GM23338 (cell line): ENCODE data around the gene TBCD.
A peak's percentile ranks its signal among the peaks of the same experiment; 100 is the strongest.

Experiments used
- CREB1 ChIP-seq: fragments of 250-450 bp; sonication (Bioruptor Pico); IDR thresholded peaks from 2 replicates; pipeline ENCODE4 v1.5.0; 2020; ENCODE audit warnings: low read depth, mild to moderate bottlenecking, moderate library complexity
- EZH2 ChIP-seq: fragments of 200-600 bp; sonication (generic); IDR thresholded peaks from one replicate; pipeline ENCODE4 v1.8.0; 2017; ENCODE audit warnings: antibody characterized with exemption, mild to moderate bottlenecking, low read depth; ENCODE audit not compliant: unreplicated experiment
- EZH2phosphoT487 ChIP-seq: fragments of 200-600 bp; sonication (generic); IDR thresholded peaks from one replicate; pipeline ENCODE4 v1.8.1; 2018; ENCODE audit warnings: antibody characterized with exemption; ENCODE audit not compliant: unreplicated experiment
- JUNB ChIP-seq: IDR thresholded peaks from one replicate; pipeline ENCODE4 v1.6.1; 2016; ENCODE audit warnings: antibody characterized with exemption; ENCODE audit not compliant: unreplicated experiment
- POLR2AphosphoS5 ChIP-seq: IDR thresholded peaks from 2 replicates; pipeline ENCODE4 v1.6.1; 2016; ENCODE audit warnings: antibody characterized with exemption, low read depth
- ZNF331 ChIP-seq: fragments of 250-450 bp; sonication (Bioruptor Pico); IDR thresholded peaks from 2 replicates; pipeline ENCODE4 v1.5.0; 2020; ENCODE audit warnings: low read depth, mild to moderate bottlenecking, moderate library complexity
- TF ChIP-seq, protein P1 (sequence below), 2 experiments: fragments of 200-600 bp in 1 of 2; sonication (generic) in 1 of 2; conservative IDR thresholded peaks; 2 replicates each; pipeline versions ENCODE4 v1.5.1 to v1.6.1; 2016 to 2017; ENCODE audit warnings: antibody characterized with exemption in 2 of 2, low read depth in 2 of 2, mild to moderate bottlenecking in 2 of 2, moderate library complexity in 1 of 2
- TF ChIP-seq, protein P2 (sequence below): IDR thresholded peaks from one replicate; pipeline ENCODE4 v1.6.1; 2018; ENCODE audit warnings: antibody characterized with exemption; ENCODE audit not compliant: unreplicated experiment
- TF ChIP-seq, protein P3 (sequence below): IDR thresholded peaks from 2 replicates; pipeline ENCODE4 v1.6.1; 2016; ENCODE audit warnings: antibody characterized with exemption

- TF ChIP-seq, protein P1, sequence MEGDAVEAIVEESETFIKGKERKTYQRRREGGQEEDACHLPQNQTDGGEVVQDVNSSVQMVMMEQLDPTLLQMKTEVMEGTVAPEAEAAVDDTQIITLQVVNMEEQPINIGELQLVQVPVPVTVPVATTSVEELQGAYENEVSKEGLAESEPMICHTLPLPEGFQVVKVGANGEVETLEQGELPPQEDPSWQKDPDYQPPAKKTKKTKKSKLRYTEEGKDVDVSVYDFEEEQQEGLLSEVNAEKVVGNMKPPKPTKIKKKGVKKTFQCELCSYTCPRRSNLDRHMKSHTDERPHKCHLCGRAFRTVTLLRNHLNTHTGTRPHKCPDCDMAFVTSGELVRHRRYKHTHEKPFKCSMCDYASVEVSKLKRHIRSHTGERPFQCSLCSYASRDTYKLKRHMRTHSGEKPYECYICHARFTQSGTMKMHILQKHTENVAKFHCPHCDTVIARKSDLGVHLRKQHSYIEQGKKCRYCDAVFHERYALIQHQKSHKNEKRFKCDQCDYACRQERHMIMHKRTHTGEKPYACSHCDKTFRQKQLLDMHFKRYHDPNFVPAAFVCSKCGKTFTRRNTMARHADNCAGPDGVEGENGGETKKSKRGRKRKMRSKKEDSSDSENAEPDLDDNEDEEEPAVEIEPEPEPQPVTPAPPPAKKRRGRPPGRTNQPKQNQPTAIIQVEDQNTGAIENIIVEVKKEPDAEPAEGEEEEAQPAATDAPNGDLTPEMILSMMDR (conservative IDR thresholded peaks at IDR 0.05; ENCODE audit: low read depth in 2 of 2): no peak
- TF ChIP-seq POLR2AphosphoS5: peak; percentile 74
- TF ChIP-seq JUNB: no peak
- TF ChIP-seq, protein P2, sequence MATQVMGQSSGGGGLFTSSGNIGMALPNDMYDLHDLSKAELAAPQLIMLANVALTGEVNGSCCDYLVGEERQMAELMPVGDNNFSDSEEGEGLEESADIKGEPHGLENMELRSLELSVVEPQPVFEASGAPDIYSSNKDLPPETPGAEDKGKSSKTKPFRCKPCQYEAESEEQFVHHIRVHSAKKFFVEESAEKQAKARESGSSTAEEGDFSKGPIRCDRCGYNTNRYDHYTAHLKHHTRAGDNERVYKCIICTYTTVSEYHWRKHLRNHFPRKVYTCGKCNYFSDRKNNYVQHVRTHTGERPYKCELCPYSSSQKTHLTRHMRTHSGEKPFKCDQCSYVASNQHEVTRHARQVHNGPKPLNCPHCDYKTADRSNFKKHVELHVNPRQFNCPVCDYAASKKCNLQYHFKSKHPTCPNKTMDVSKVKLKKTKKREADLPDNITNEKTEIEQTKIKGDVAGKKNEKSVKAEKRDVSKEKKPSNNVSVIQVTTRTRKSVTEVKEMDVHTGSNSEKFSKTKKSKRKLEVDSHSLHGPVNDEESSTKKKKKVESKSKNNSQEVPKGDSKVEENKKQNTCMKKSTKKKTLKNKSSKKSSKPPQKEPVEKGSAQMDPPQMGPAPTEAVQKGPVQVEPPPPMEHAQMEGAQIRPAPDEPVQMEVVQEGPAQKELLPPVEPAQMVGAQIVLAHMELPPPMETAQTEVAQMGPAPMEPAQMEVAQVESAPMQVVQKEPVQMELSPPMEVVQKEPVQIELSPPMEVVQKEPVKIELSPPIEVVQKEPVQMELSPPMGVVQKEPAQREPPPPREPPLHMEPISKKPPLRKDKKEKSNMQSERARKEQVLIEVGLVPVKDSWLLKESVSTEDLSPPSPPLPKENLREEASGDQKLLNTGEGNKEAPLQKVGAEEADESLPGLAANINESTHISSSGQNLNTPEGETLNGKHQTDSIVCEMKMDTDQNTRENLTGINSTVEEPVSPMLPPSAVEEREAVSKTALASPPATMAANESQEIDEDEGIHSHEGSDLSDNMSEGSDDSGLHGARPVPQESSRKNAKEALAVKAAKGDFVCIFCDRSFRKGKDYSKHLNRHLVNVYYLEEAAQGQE: no peak
- TF ChIP-seq EZH2: no peak
- TF ChIP-seq EZH2phosphoT487: no peak
- TF ChIP-seq ZNF331: no peak
- TF ChIP-seq, protein P3, sequence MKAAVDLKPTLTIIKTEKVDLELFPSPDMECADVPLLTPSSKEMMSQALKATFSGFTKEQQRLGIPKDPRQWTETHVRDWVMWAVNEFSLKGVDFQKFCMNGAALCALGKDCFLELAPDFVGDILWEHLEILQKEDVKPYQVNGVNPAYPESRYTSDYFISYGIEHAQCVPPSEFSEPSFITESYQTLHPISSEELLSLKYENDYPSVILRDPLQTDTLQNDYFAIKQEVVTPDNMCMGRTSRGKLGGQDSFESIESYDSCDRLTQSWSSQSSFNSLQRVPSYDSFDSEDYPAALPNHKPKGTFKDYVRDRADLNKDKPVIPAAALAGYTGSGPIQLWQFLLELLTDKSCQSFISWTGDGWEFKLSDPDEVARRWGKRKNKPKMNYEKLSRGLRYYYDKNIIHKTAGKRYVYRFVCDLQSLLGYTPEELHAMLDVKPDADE: no peak
- peak; percentile 69 for TF ChIP-seq CREB1 (CRISPR knock-in tag)
These were observed 35.5 kb upstream of the TBCD start, which contains the start of gene FN3KRP for GRCh38 chr17:82716203-82717010.
